ENCODE data around the gene DCTPP1.

DNA sequence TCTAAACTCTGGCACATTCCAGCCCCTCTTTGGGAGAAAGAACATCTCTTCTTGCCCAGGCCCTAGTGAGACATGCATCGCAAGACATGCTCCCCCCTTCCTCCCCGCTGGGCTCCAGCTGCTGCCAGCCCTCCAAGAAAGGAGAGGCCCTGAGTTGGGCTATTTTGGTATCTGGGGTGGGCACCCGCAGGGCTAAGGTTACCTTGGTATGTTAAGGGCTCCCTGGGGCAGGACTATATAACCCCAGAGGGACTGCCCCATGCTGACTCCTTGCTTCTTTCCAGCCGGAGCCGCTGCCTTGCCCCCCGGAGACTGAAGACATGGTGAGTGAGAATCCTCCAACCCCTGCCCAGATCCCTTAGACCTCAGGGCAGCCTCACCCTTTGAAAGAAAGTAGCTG is 55.3 kb downstream of the DCTPP1 start, which contains the start of gene MYL11:
- no peak for TF ChIP-seq YY1 (IDR thresholded peaks at IDR 0.05; ENCODE audit: extremely low read depth, insufficient replicate concordance, low read depth, low read length)
- TF ChIP-seq, protein P1, sequence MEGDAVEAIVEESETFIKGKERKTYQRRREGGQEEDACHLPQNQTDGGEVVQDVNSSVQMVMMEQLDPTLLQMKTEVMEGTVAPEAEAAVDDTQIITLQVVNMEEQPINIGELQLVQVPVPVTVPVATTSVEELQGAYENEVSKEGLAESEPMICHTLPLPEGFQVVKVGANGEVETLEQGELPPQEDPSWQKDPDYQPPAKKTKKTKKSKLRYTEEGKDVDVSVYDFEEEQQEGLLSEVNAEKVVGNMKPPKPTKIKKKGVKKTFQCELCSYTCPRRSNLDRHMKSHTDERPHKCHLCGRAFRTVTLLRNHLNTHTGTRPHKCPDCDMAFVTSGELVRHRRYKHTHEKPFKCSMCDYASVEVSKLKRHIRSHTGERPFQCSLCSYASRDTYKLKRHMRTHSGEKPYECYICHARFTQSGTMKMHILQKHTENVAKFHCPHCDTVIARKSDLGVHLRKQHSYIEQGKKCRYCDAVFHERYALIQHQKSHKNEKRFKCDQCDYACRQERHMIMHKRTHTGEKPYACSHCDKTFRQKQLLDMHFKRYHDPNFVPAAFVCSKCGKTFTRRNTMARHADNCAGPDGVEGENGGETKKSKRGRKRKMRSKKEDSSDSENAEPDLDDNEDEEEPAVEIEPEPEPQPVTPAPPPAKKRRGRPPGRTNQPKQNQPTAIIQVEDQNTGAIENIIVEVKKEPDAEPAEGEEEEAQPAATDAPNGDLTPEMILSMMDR (IDR thresholded peaks at IDR 0.05 in 2 of 3, conservative IDR thresholded peaks at IDR 0.05 in 1 of 3; ENCODE audit: borderline replicate concordance in 1 of 3, insufficient read depth in 1 of 3, low read depth in 2 of 3, low read length in 2 of 3) = no peak
- TF ChIP-seq POLR2A (IDR thresholded peaks at IDR 0.05; ENCODE audit: borderline replicate concordance, extremely low read depth, insufficient read depth, insufficient read length) = no peak
- TF ChIP-seq POLR2AphosphoS5 (IDR thresholded peaks at IDR 0.05; ENCODE audit: low read depth, low read length) = no peak
- TF ChIP-seq SRF (IDR thresholded peaks at IDR 0.05; ENCODE audit: low read depth) = no peak
- TF ChIP-seq, protein P2, sequence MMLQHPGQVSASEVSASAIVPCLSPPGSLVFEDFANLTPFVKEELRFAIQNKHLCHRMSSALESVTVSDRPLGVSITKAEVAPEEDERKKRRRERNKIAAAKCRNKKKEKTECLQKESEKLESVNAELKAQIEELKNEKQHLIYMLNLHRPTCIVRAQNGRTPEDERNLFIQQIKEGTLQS (IDR thresholded peaks at IDR 0.05) = no peak
- no peak for TF ChIP-seq CBX3 (IDR thresholded peaks at IDR 0.05; ENCODE audit: low read depth)
- TF ChIP-seq CEBPB (IDR thresholded peaks at IDR 0.05; ENCODE audit: low read depth) = no peak
- no peak for TF ChIP-seq RAD21 (IDR thresholded peaks at IDR 0.05; ENCODE audit: low read depth)
- TF ChIP-seq FOSL1 (IDR thresholded peaks at IDR 0.05; ENCODE audit: low read depth) = no peak
- no peak for TF ChIP-seq EGR1 (IDR thresholded peaks at IDR 0.05; ENCODE audit: low read depth)
- TF ChIP-seq, protein P3, sequence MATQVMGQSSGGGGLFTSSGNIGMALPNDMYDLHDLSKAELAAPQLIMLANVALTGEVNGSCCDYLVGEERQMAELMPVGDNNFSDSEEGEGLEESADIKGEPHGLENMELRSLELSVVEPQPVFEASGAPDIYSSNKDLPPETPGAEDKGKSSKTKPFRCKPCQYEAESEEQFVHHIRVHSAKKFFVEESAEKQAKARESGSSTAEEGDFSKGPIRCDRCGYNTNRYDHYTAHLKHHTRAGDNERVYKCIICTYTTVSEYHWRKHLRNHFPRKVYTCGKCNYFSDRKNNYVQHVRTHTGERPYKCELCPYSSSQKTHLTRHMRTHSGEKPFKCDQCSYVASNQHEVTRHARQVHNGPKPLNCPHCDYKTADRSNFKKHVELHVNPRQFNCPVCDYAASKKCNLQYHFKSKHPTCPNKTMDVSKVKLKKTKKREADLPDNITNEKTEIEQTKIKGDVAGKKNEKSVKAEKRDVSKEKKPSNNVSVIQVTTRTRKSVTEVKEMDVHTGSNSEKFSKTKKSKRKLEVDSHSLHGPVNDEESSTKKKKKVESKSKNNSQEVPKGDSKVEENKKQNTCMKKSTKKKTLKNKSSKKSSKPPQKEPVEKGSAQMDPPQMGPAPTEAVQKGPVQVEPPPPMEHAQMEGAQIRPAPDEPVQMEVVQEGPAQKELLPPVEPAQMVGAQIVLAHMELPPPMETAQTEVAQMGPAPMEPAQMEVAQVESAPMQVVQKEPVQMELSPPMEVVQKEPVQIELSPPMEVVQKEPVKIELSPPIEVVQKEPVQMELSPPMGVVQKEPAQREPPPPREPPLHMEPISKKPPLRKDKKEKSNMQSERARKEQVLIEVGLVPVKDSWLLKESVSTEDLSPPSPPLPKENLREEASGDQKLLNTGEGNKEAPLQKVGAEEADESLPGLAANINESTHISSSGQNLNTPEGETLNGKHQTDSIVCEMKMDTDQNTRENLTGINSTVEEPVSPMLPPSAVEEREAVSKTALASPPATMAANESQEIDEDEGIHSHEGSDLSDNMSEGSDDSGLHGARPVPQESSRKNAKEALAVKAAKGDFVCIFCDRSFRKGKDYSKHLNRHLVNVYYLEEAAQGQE (IDR thresholded peaks at IDR 0.05; ENCODE audit: low read depth) = no peak
